DND-41 (cell line): ENCODE results near the gene FRZB.

Experiments
- ATAC-seq: fragments of 200-7000 bp; cut with Tn5 transposase; 3 replicates; pipeline ENCODE4 v1.9.1; 2021; ENCODE audit warnings: low read depth; ENCODE audit not compliant: insufficient read depth
- DNase-seq: peaks from one replicate; pipeline ENCODE4 v3.0.0-alpha.2; 2020
- H2AFZ ChIP-seq: 2 replicates; pipeline ENCODE4 v1.6.0; 2012; ENCODE audit warnings: low read depth, low read length
- H3K27ac ChIP-seq: 2 replicates; pipeline ENCODE4 v1.5.1; 2012; ENCODE audit warnings: low read length, inconsistent platforms
- H3K27me3 ChIP-seq: fragments of 200-600 bp; sonication (generic); 2 replicates; pipeline ENCODE4 v1.6.0; 2012; ENCODE audit warnings: low read length, mild to moderate bottlenecking, inconsistent platforms; ENCODE audit not compliant: insufficient read depth, poor library complexity
- H3K36me3 ChIP-seq: 2 replicates; pipeline ENCODE4 v1.5.1; 2012; ENCODE audit warnings: low read length, inconsistent platforms; ENCODE audit not compliant: insufficient read depth
- H3K4me1 ChIP-seq: 2 replicates; pipeline ENCODE4 v1.5.1; 2012; ENCODE audit warnings: mild to moderate bottlenecking, low read length; ENCODE audit not compliant: insufficient read depth
- H3K4me2 ChIP-seq: 2 replicates; pipeline ENCODE4 v1.6.0; 2012; ENCODE audit warnings: mild to moderate bottlenecking, moderate library complexity, low read length, inconsistent platforms; ENCODE audit not compliant: insufficient read depth
- H3K4me3 ChIP-seq, 2 experiments: fragments of 200-600 bp in 1 of 2; shearing (Covaris generic) in 1 of 2; 2 replicates each; pipeline ENCODE4 v1.5.1; 2012 to 2016; ENCODE audit warnings: inconsistent platforms in 2 of 2, low read length in 2 of 2, mild to moderate bottlenecking in 2 of 2, low read depth in 1 of 2, moderate library complexity in 1 of 2
- H3K79me2 ChIP-seq: 2 replicates; pipeline ENCODE4 v1.6.0; 2012; ENCODE audit warnings: low read length, inconsistent platforms; ENCODE audit not compliant: insufficient read depth
- H3K9ac ChIP-seq: 2 replicates; pipeline ENCODE4 v1.6.0; 2012; ENCODE audit warnings: low read depth, mild to moderate bottlenecking, inconsistent platforms, low read length, moderate library complexity
- H3K9me3 ChIP-seq: 2 replicates; pipeline ENCODE4 v1.5.1; 2012; ENCODE audit warnings: low read length, moderate library complexity, mild to moderate bottlenecking, inconsistent platforms; ENCODE audit not compliant: insufficient read depth, severe bottlenecking
- H4K20me1 ChIP-seq: 2 replicates; pipeline ENCODE4 v1.6.0; 2012; ENCODE audit warnings: low read length; ENCODE audit not compliant: insufficient read depth
- EZH2 ChIP-seq: IDR thresholded peaks from 3 replicates; pipeline ENCODE4 v1.6.1; 2012; ENCODE audit warnings: borderline replicate concordance, low read depth, mild to moderate bottlenecking, moderate library complexity, low read length, inconsistent platforms; ENCODE audit not compliant: severe bottlenecking
- TF ChIP-seq, protein P1 (sequence below): IDR thresholded peaks from 2 replicates; pipeline ENCODE4 v1.5.1; 2012; ENCODE audit warnings: borderline replicate concordance, low read length, moderate library complexity, mild to moderate bottlenecking; ENCODE audit not compliant: poor library complexity, severe bottlenecking; ENCODE audit errors: extremely low read depth

The FRZB gene

DNA sequence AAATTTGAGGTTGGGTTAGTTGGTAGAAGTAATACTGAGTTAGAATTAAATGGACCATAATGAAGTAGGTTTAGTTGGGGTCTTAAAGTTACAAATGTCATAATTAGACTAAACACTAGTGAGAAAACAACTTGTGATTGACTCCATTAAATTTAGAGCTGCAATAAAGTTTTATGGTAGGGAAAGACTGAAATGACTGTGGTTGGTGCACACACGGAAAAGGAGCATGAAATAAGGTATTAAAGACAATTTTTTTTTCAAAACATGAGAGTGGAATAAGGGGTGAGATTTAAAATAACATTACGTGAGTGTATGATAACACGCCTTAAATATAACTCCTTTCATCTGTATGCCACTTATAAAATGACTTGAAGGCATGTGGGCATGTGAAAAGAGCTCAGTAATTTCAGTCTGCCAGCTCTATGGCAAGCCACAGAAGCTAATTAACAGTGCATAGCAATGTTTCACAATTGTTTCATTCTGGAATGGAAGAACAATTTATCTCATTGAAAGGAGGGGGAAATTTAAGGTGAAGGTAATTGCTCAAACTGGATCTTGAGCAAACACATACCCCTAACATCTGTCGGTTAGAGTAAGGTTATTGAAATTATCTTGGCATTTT lies 1.4 kb downstream of the FRZB start:
- TF ChIP-seq EZH2, result no peak
- TF ChIP-seq, protein P1, sequence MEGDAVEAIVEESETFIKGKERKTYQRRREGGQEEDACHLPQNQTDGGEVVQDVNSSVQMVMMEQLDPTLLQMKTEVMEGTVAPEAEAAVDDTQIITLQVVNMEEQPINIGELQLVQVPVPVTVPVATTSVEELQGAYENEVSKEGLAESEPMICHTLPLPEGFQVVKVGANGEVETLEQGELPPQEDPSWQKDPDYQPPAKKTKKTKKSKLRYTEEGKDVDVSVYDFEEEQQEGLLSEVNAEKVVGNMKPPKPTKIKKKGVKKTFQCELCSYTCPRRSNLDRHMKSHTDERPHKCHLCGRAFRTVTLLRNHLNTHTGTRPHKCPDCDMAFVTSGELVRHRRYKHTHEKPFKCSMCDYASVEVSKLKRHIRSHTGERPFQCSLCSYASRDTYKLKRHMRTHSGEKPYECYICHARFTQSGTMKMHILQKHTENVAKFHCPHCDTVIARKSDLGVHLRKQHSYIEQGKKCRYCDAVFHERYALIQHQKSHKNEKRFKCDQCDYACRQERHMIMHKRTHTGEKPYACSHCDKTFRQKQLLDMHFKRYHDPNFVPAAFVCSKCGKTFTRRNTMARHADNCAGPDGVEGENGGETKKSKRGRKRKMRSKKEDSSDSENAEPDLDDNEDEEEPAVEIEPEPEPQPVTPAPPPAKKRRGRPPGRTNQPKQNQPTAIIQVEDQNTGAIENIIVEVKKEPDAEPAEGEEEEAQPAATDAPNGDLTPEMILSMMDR, result no peak
- Histone ChIP-seq H3K36me3 (no peaks in the 10 kb centered on the region), H3K9ac (no peak overlapping the region), H3K4me3 (no peak overlapping the region), H3K4me1 (no peaks in the 10 kb centered on the region), H3K27me3 (no peaks in the 10 kb centered on the region), H3K27ac (no peak overlapping the region), H3K9me3 (no peaks in the 10 kb centered on the region), H2AFZ (no peak overlapping the region), H4K20me1 (no peaks in the 10 kb centered on the region), H3K79me2 (no peaks in the 10 kb centered on the region), H3K4me2 (no peak overlapping the region)
- ATAC-seq, result no peak
- DNase-seq, result no peak

DNA sequence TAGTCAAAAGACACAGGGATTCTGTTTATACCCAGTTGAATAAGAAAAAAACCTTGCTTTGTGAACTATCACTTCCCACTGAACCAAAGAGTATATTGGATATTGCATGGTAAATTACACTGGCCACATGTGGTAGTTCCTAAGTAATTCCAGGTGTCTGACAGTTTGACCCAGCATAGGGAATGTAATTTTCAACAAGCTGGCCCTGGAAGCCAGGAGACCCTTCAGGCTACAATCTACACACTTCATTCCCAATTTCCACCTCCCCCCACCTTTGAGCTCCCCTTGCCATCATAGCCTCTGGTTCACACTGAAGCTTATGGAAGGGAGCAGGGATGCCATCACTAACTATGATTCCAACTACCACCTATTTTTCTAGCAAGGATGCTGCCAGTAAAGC lies 2.8 kb downstream of the FRZB start:
- no peaks in the 10 kb centered on the region for H4K20me1 ChIP-seq
- H3K9me3 ChIP-seq, result no peaks in the 10 kb centered on the region
- DNase-seq (no peak), ATAC-seq (no peak)
- no peak overlapping the region for H3K4me3 ChIP-seq
- H3K4me2 ChIP-seq, result no peak overlapping the region
- H3K27ac ChIP-seq, result no peak overlapping the region
- no peaks in the 10 kb centered on the region for H3K27me3 ChIP-seq
- H3K9ac ChIP-seq, result no peak overlapping the region
- H3K79me2 ChIP-seq, result no peaks in the 10 kb centered on the region
- no peak overlapping the region for H2AFZ ChIP-seq
- no peak for TF ChIP-seq EZH2
- TF ChIP-seq, protein P1, result no peak
- H3K36me3 ChIP-seq, result no peaks in the 10 kb centered on the region
- no peaks in the 10 kb centered on the region for H3K4me1 ChIP-seq

DNA sequence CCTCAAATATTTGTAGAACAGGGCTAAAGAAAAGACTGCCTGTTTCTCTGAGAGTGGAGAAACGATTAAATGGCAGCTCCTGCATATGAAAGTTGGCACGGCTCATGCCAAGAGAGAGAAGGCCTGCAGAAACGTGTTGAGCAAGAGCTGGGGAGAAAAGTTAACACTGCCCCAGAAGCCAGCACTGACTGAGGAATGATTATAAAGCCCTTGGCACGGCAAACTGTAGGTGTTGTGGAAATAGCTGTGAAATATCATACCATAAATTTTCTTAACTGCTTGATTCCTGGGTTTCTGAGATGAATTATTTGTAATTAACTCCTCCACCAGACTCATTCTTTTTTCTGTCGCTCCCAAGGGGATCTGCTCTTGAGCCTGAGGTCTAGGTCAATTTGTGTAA lies 4.3 kb downstream of the FRZB start:
- no peak overlapping the region for H3K9ac ChIP-seq
- ATAC-seq (no peak), DNase-seq (no peak)
- H2AFZ ChIP-seq, result no peak overlapping the region
- no peaks in the 10 kb centered on the region for H3K27me3 ChIP-seq
- no peaks in the 10 kb centered on the region for H4K20me1 ChIP-seq
- H3K79me2 ChIP-seq, result no peaks in the 10 kb centered on the region
- H3K4me3 ChIP-seq, result no peak overlapping the region
- TF ChIP-seq, protein P1, result no peak
- TF ChIP-seq EZH2, result no peak
- no peaks in the 10 kb centered on the region for H3K9me3 ChIP-seq
- no peaks in the 10 kb centered on the region for H3K36me3 ChIP-seq
- no peak overlapping the region for H3K27ac ChIP-seq
- H3K4me2 ChIP-seq, result no peak overlapping the region
- H3K4me1 ChIP-seq, result no peaks in the 10 kb centered on the region
